ENCODE measurements around the gene ACSL3.

Gene ACSL3

DNA sequence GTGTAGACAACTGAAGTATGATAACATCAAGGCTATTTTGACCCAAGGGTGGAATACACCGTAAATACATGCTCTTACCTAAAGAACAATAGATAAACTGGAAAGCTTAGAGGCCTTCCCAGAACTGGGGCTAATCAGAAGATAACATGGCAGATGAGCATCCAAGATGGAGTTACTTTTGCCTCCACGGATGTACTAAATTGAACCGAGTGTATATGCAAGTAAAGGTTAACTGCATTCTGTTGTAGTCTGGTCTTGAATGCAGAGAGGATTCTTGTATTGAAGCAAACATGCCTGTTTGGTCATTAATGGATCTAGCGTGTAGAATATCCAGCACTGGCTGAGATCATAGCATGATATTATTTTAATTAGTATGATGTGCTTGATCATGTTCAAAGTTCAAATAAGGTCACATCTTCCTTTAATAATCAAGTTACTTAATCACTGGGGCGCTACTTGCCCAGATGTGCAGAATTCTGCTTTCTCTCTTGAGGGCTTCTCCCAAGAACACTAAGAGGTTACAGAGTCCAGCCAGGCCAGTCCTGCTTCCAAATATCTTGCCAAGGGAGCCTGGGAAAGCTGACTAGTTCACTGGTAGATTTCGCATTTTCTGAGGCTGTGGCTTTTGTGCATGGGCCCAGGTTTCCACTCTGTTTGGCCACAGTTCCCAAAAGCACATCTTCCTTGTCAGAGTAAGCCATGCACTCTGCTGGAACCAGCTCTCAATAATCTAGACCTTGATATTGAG, 37.5 kb upstream of the ACSL3 start:
- Histone ChIP-seq H3K27ac (replicated peaks; ENCODE audit: low read length) (no peak overlapping the region), H3K36me3 (replicated peaks in 1 of 2; ENCODE audit: control insufficient read depth in 2 of 2, insufficient read depth in 2 of 2, low read length in 2 of 2) (no peaks in the 10 kb centered on the region), H2AK5ac (ENCODE audit: low read depth, low read length) (no peak overlapping the region), H4K8ac (ENCODE audit: low read depth, low read length) (no peak overlapping the region), H3K4me3 (ENCODE audit: low read length in 2 of 2) (no peak overlapping the region), H3K23ac (ENCODE audit: low read depth, low read length, poor library complexity) (no peak overlapping the region), H2BK12ac (ENCODE audit: low read length) (no peak overlapping the region), H2AFZ (ENCODE audit: low read length) (no peak overlapping the region), H2BK120ac (ENCODE audit: low read depth, low read length) (no peak overlapping the region), H3K4me2 (ENCODE audit: insufficient read depth, low read length, poor library complexity, severe bottlenecking) (no peak overlapping the region), H2BK5ac (ENCODE audit: low read length) (no peak overlapping the region), H3K27me3 (ENCODE audit: control insufficient read depth in 3 of 3, insufficient read depth in 3 of 3, low read depth in 1 of 3, low read length in 3 of 3) (no peaks in the 10 kb centered on the region), H3K9ac (ENCODE audit: low read depth, low read length, poor library complexity) (no peak overlapping the region), H3K79me1 (ENCODE audit: low read depth, low read length) (no peaks in the 10 kb centered on the region), H3K14ac (ENCODE audit: low read length) (no peak overlapping the region), H3K18ac (ENCODE audit: low read length) (no peak overlapping the region), H3K4ac (ENCODE audit: low read length) (no peak overlapping the region), H3K4me1 (ENCODE audit: control insufficient read depth in 2 of 2, insufficient read depth in 1 of 2, low read depth in 1 of 2, low read length in 2 of 2) (no peaks in the 10 kb centered on the region), H4K91ac (ENCODE audit: low read depth, low read length, poor library complexity) (no peak overlapping the region), H3K9me3 (replicated peaks in 1 of 2; ENCODE audit: control insufficient read depth in 2 of 2, insufficient read depth in 1 of 2, low read depth in 1 of 2, low read length in 2 of 2) (no peaks in the 10 kb centered on the region), H2BK15ac (ENCODE audit: low read length) (no peak overlapping the region)
- WGBS, 2 donors (ENCODE audit: extremely low coverage in 2 of 2, insufficient read length in 2 of 2, insufficient replicate concordance in 1 of 2): no CpG with 5 or more reads among the region's 6 CpGs
- no peak for DNase-seq (ENCODE audit: low spot score)

DNA sequence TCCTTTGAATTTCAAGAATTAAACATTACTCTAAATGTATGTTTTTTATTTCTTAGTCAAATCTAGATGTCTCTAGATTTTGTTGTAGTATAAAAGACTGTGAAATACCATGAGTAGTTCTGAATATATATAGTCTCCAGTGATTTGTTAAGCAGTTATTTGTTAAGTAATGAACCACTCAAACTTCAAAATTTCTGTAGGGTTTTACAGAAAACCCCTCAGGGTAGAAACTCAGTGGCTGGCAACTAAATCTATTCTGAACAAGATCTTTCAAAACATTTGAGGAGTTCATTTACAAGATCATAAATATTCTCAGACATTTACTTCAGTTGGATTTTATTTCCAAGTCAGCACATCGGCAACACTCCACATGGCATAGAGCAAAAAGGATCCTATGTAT, 35.8 kb upstream of the ACSL3 start:
- H3K36me3 ChIP-seq (replicated peaks in 1 of 2; ENCODE audit: control insufficient read depth in 2 of 2, insufficient read depth in 2 of 2, low read length in 2 of 2): no peaks in the 10 kb centered on the region
- H3K14ac ChIP-seq (ENCODE audit: low read length): no peak overlapping the region
- H2BK15ac ChIP-seq (ENCODE audit: low read length): no peak overlapping the region
- no peak overlapping the region for H4K91ac ChIP-seq (ENCODE audit: low read depth, low read length, poor library complexity)
- H3K4me1 ChIP-seq (ENCODE audit: control insufficient read depth in 2 of 2, insufficient read depth in 1 of 2, low read depth in 1 of 2, low read length in 2 of 2): no peaks in the 10 kb centered on the region
- H2BK120ac ChIP-seq (ENCODE audit: low read depth, low read length): no peak overlapping the region
- H3K9ac ChIP-seq (ENCODE audit: low read depth, low read length, poor library complexity): no peak overlapping the region
- H2BK12ac ChIP-seq (ENCODE audit: low read length): no peak overlapping the region
- H3K9me3 ChIP-seq (replicated peaks in 1 of 2; ENCODE audit: control insufficient read depth in 2 of 2, insufficient read depth in 1 of 2, low read depth in 1 of 2, low read length in 2 of 2): no peaks in the 10 kb centered on the region
- no peak overlapping the region for H3K4ac ChIP-seq (ENCODE audit: low read length)
- no CpG with 5 or more reads among the region's 1 CpG for WGBS, 2 donors (ENCODE audit: extremely low coverage in 2 of 2, insufficient read length in 2 of 2, insufficient replicate concordance in 1 of 2)
- no peak overlapping the region for H3K4me3 ChIP-seq (ENCODE audit: low read length in 2 of 2)
- no peak overlapping the region for H2AFZ ChIP-seq (ENCODE audit: low read length)
- no peak overlapping the region for H3K27ac ChIP-seq (replicated peaks; ENCODE audit: low read length)
- H2AK5ac ChIP-seq (ENCODE audit: low read depth, low read length): no peak overlapping the region
- H3K18ac ChIP-seq (ENCODE audit: low read length): no peak overlapping the region
- no peaks in the 10 kb centered on the region for H3K27me3 ChIP-seq (ENCODE audit: control insufficient read depth in 3 of 3, insufficient read depth in 3 of 3, low read depth in 1 of 3, low read length in 3 of 3)
- DNase-seq (ENCODE audit: low spot score): no peak
- H2BK5ac ChIP-seq (ENCODE audit: low read length): no peak overlapping the region
- H3K79me1 ChIP-seq (ENCODE audit: low read depth, low read length): no peaks in the 10 kb centered on the region
- H3K23ac ChIP-seq (ENCODE audit: low read depth, low read length, poor library complexity): no peak overlapping the region
- no peak overlapping the region for H3K4me2 ChIP-seq (ENCODE audit: insufficient read depth, low read length, poor library complexity, severe bottlenecking)
- H4K8ac ChIP-seq (ENCODE audit: low read depth, low read length): no peak overlapping the region

DNA sequence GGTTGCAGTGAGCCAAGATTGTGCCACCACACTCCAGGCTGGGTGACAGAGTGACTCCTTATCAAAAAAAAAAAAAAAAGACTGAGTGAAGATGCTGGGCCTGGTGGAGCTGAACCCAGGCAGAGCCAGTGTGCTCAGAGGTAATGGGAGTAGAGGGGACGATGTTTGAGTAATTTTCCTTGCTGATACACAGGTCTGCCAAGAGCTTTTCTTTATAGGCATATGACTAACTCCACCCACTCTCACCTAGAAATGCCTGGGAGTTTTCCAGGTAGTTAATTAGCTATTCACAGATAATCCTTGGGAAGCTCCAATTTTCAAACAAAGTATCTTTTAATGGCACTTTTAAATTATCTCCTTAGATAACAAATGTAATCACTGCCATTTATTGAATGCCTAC, 33.4 kb upstream of the ACSL3 start:
- Histone ChIP-seq H3K9ac (ENCODE audit: low read depth, low read length, poor library complexity) (no peak overlapping the region), H3K4me2 (ENCODE audit: insufficient read depth, low read length, poor library complexity, severe bottlenecking) (no peak overlapping the region), H3K4me1 (ENCODE audit: control insufficient read depth in 2 of 2, insufficient read depth in 1 of 2, low read depth in 1 of 2, low read length in 2 of 2) (no peaks in the 10 kb centered on the region), H4K91ac (ENCODE audit: low read depth, low read length, poor library complexity) (no peak overlapping the region), H3K14ac (ENCODE audit: low read length) (no peak overlapping the region), H3K9me3 (replicated peaks in 1 of 2; ENCODE audit: control insufficient read depth in 2 of 2, insufficient read depth in 1 of 2, low read depth in 1 of 2, low read length in 2 of 2) (no peaks in the 10 kb centered on the region), H2BK5ac (ENCODE audit: low read length) (no peak overlapping the region), H3K27me3 (ENCODE audit: control insufficient read depth in 3 of 3, insufficient read depth in 3 of 3, low read depth in 1 of 3, low read length in 3 of 3) (no peaks in the 10 kb centered on the region), H3K4me3 (ENCODE audit: low read length in 2 of 2) (no peak overlapping the region), H3K27ac (replicated peaks; ENCODE audit: low read length) (no peak overlapping the region), H2AFZ (ENCODE audit: low read length) (no peak overlapping the region), H3K79me1 (ENCODE audit: low read depth, low read length) (no peaks in the 10 kb centered on the region), H3K4ac (ENCODE audit: low read length) (no peak overlapping the region), H3K18ac (ENCODE audit: low read length) (no peak overlapping the region), H3K23ac (ENCODE audit: low read depth, low read length, poor library complexity) (no peak overlapping the region), H4K8ac (ENCODE audit: low read depth, low read length) (no peak overlapping the region), H2AK5ac (ENCODE audit: low read depth, low read length) (no peak overlapping the region), H2BK15ac (ENCODE audit: low read length) (no peak overlapping the region), H2BK120ac (ENCODE audit: low read depth, low read length) (no peak overlapping the region), H3K36me3 (replicated peaks in 1 of 2; ENCODE audit: control insufficient read depth in 2 of 2, insufficient read depth in 2 of 2, low read length in 2 of 2) (no peaks in the 10 kb centered on the region), H2BK12ac (ENCODE audit: low read length) (no peak overlapping the region)
- no peak for DNase-seq (ENCODE audit: low spot score)
- WGBS, 2 donors (ENCODE audit: extremely low coverage in 2 of 2, insufficient read length in 2 of 2, insufficient replicate concordance in 1 of 2): no CpG with 5 or more reads among the region's 1 CpG

DNA sequence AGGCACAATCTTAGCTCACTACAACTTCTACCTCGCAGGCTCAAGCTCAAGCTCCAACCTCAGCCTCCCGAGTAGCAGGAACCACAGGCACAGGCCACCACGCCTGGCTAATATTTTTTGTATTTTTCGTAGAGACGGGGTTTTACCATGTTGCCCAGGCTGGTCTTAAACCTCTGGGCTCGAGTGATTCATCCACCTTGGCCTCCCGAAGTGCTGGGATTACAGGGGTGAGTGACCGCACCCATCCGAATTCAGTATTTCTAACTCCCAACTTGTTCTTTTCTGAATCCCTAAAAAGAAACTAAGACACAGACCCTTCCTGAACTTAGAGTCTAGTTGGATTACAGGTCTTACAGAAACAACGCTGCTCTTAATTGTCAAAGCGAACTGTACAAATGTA, 32.3 kb upstream of the ACSL3 start:
- H3K9me3 ChIP-seq (replicated peaks in 1 of 2; ENCODE audit: control insufficient read depth in 2 of 2, insufficient read depth in 1 of 2, low read depth in 1 of 2, low read length in 2 of 2): no peaks in the 10 kb centered on the region
- no peaks in the 10 kb centered on the region for H3K79me1 ChIP-seq (ENCODE audit: low read depth, low read length)
- H4K91ac ChIP-seq (ENCODE audit: low read depth, low read length, poor library complexity): no peak overlapping the region
- no CpG with 5 or more reads among the region's 11 CpGs for WGBS, 2 donors (ENCODE audit: extremely low coverage in 2 of 2, insufficient read length in 2 of 2, insufficient replicate concordance in 1 of 2)
- H3K18ac ChIP-seq (ENCODE audit: low read length): no peak overlapping the region
- H3K27me3 ChIP-seq (ENCODE audit: control insufficient read depth in 3 of 3, insufficient read depth in 3 of 3, low read depth in 1 of 3, low read length in 3 of 3): no peaks in the 10 kb centered on the region
- H3K4ac ChIP-seq (ENCODE audit: low read length): no peak overlapping the region
- H2BK5ac ChIP-seq (ENCODE audit: low read length): no peak overlapping the region
- H2BK12ac ChIP-seq (ENCODE audit: low read length): no peak overlapping the region
- no peak overlapping the region for H3K14ac ChIP-seq (ENCODE audit: low read length)
- H2BK15ac ChIP-seq (ENCODE audit: low read length): no peak overlapping the region
- no peak overlapping the region for H3K9ac ChIP-seq (ENCODE audit: low read depth, low read length, poor library complexity)
- no peaks in the 10 kb centered on the region for H3K36me3 ChIP-seq (replicated peaks in 1 of 2; ENCODE audit: control insufficient read depth in 2 of 2, insufficient read depth in 2 of 2, low read length in 2 of 2)
- H3K23ac ChIP-seq (ENCODE audit: low read depth, low read length, poor library complexity): no peak overlapping the region
- no peak overlapping the region for H4K8ac ChIP-seq (ENCODE audit: low read depth, low read length)
- no peak overlapping the region for H3K4me3 ChIP-seq (ENCODE audit: low read length in 2 of 2)
- H3K4me2 ChIP-seq (ENCODE audit: insufficient read depth, low read length, poor library complexity, severe bottlenecking): no peak overlapping the region
- H2AFZ ChIP-seq (ENCODE audit: low read length): no peak overlapping the region
- no peaks in the 10 kb centered on the region for H3K4me1 ChIP-seq (ENCODE audit: control insufficient read depth in 2 of 2, insufficient read depth in 1 of 2, low read depth in 1 of 2, low read length in 2 of 2)
- no peak overlapping the region for H2AK5ac ChIP-seq (ENCODE audit: low read depth, low read length)
- no peak overlapping the region for H3K27ac ChIP-seq (replicated peaks; ENCODE audit: low read length)
- H2BK120ac ChIP-seq (ENCODE audit: low read depth, low read length): no peak overlapping the region
- no peak for DNase-seq (ENCODE audit: low spot score)
